WTC11 (cell line): ENCODE measurements around the gene TANC1. TPM values are rescaled to one million over a fixed set of nuclear protein-coding genes. Genes with fewer than 3 reads are reported as not detected.

Experiments
- ATAC-seq: fragments of 200-7000 bp; cut with Tn5 transposase; 2 replicates; pipeline ENCODE4 v1.10.0; 2021; ENCODE audit warnings: mild to moderate bottlenecking, moderate library complexity
- CTCF ChIA-PET: fragments of 300-600 bp; sonication (Branson Sonifier 250); formaldehyde crosslinking; loops from one replicate; lab custom pipeline; 2021; ENCODE audit warnings: antibody characterized with exemption; lab: Charles Lee
- POLR2A ChIA-PET: fragments of 350-600 bp; sonication (Branson Sonifier 250); formaldehyde crosslinking; loops from one replicate; lab custom pipeline; 2021; ENCODE audit warnings: antibody characterized with exemption; lab: Charles Lee
- DNase-seq: peaks from one replicate; pipeline ENCODE4 v3.0.0; 2021; ENCODE audit warnings: low spot score
- H3K27ac Mint-ChIP-seq: 2 replicates; pipeline ENCODE4 v1.8.0; 2021; ENCODE audit warnings: mixed read lengths
- H3K27me3 Mint-ChIP-seq: 2 replicates; pipeline ENCODE4 v1.8.0; 2021; ENCODE audit warnings: low read depth, mild to moderate bottlenecking, moderate library complexity, mixed read lengths
- H3K36me3 Mint-ChIP-seq: 2 replicates; pipeline ENCODE4 v1.8.0; 2021; ENCODE audit warnings: mixed read lengths
- H3K4me1 Mint-ChIP-seq: 2 replicates; pipeline ENCODE4 v1.8.0; 2022; ENCODE audit warnings: mixed read lengths
- H3K4me3 Mint-ChIP-seq: 2 replicates; pipeline ENCODE4 v1.8.0; 2021; ENCODE audit warnings: mild to moderate bottlenecking, moderate library complexity, mixed read lengths
- H3K9me3 Mint-ChIP-seq: 2 replicates; pipeline ENCODE4 v1.8.0; 2021; ENCODE audit warnings: mixed read lengths
- ATF1 ChIP-seq: sonication (generic); formaldehyde crosslinking; IDR thresholded peaks from 2 replicates; pipeline ENCODE4 v1.8.1; 2023; ENCODE audit warnings: mild to moderate bottlenecking, moderate library complexity, missing genetic modification reagents
- CREM ChIP-seq: sonication (generic); formaldehyde crosslinking; IDR thresholded peaks from 2 replicates; pipeline ENCODE4 v1.8.1; 2022; ENCODE audit warnings: mild to moderate bottlenecking, missing genetic modification reagents, moderate library complexity
- ELF4 ChIP-seq: sonication (generic); formaldehyde crosslinking; IDR thresholded peaks from 2 replicates; pipeline ENCODE4 v1.8.1; 2022; ENCODE audit warnings: low read depth, mild to moderate bottlenecking, moderate library complexity, missing genetic modification reagents
- ETV6 ChIP-seq: sonication (generic); formaldehyde crosslinking; IDR thresholded peaks from 2 replicates; pipeline ENCODE4 v1.8.1; 2022; ENCODE audit warnings: mild to moderate bottlenecking, missing genetic modification reagents
- FOXJ3 ChIP-seq: sonication (generic); formaldehyde crosslinking; IDR thresholded peaks from 2 replicates; pipeline ENCODE4 v1.9.0; 2021; ENCODE audit warnings: missing genetic modification reagents, mild to moderate bottlenecking, borderline replicate concordance
- FOXP1 ChIP-seq: sonication (generic); formaldehyde crosslinking; IDR thresholded peaks from 2 replicates; pipeline ENCODE4 v1.8.0; 2022; ENCODE audit warnings: missing genetic modification reagents, mild to moderate bottlenecking, moderate library complexity, borderline replicate concordance
- JAZF1 ChIP-seq: fragments of 250-450 bp; sonication (Bioruptor Pico); IDR thresholded peaks from 2 replicates; pipeline ENCODE4 v1.9.0; 2021; ENCODE audit warnings: moderate library complexity, mild to moderate bottlenecking, inconsistent platforms
- JUN ChIP-seq: sonication (generic); formaldehyde crosslinking; IDR thresholded peaks from 2 replicates; pipeline ENCODE4 v1.8.0; 2023; ENCODE audit warnings: mild to moderate bottlenecking, missing genetic modification reagents
- OVOL2 ChIP-seq: fragments of 250-450 bp; sonication (Bioruptor Pico); IDR thresholded peaks from 2 replicates; pipeline ENCODE4 v1.9.0; 2021; ENCODE audit warnings: mild to moderate bottlenecking, borderline replicate concordance
- PRRX2 ChIP-seq: fragments of 250-450 bp; sonication (Bioruptor Pico); IDR thresholded peaks from 2 replicates; pipeline ENCODE4 v1.8.0; 2021; ENCODE audit warnings: mild to moderate bottlenecking
- RELA ChIP-seq: sonication (generic); formaldehyde crosslinking; IDR thresholded peaks from 2 replicates; pipeline ENCODE4 v1.8.1; 2022; ENCODE audit warnings: missing genetic modification reagents, mild to moderate bottlenecking, borderline replicate concordance
- SMAD3 ChIP-seq: sonication (generic); formaldehyde crosslinking; IDR thresholded peaks from 2 replicates; pipeline ENCODE4 v1.8.0; 2022; ENCODE audit warnings: missing genetic modification reagents, mild to moderate bottlenecking, borderline replicate concordance
- ZNF138 ChIP-seq: sonication (generic); formaldehyde crosslinking; conservative IDR thresholded peaks from 2 replicates; pipeline ENCODE4 v1.8.1; 2022; ENCODE audit warnings: mild to moderate bottlenecking, moderate library complexity, missing genetic modification reagents
- total RNA-seq: library from RNA; stranded (reverse); gene quantifications from 3 replicates; pipeline ENCODE4 v1.2.3, GENCODE V29; 2021
- TF ChIP-seq, protein P1 (sequence below): fragments of 250-450 bp; sonication (Bioruptor Pico); IDR thresholded peaks from 2 replicates; pipeline ENCODE4 v1.9.0; 2021; ENCODE audit warnings: mild to moderate bottlenecking, borderline replicate concordance
- TF ChIP-seq, protein P2 (sequence below): sonication (generic); formaldehyde crosslinking; IDR thresholded peaks from 2 replicates; pipeline ENCODE4 v1.8.1; 2023; ENCODE audit warnings: mild to moderate bottlenecking, moderate library complexity, missing genetic modification reagents
- TF ChIP-seq, protein P3 (sequence below): sonication (generic); formaldehyde crosslinking; IDR thresholded peaks from 2 replicates; pipeline ENCODE4 v1.8.1; 2023; ENCODE audit warnings: mild to moderate bottlenecking, missing genetic modification reagents
- TF ChIP-seq, protein P4 (sequence below): sonication (generic); formaldehyde crosslinking; IDR thresholded peaks from 2 replicates; pipeline ENCODE4 v1.8.1; 2023; ENCODE audit warnings: mild to moderate bottlenecking, missing genetic modification reagents, moderate library complexity
- TF ChIP-seq, protein P5 (sequence below): sonication (generic); formaldehyde crosslinking; IDR thresholded peaks from 2 replicates; pipeline ENCODE4 v1.8.1; 2022; ENCODE audit warnings: missing genetic modification reagents, borderline replicate concordance
- TF ChIP-seq, protein P6 (sequence below): fragments of 250-450 bp; sonication (Bioruptor Pico); IDR thresholded peaks from 2 replicates; pipeline ENCODE4 v1.9.0; 2021; ENCODE audit warnings: mild to moderate bottlenecking

Gene TANC1
- total RNA-seq, 1 experiment from 2014 or later: 11.6 TPM

DNA sequence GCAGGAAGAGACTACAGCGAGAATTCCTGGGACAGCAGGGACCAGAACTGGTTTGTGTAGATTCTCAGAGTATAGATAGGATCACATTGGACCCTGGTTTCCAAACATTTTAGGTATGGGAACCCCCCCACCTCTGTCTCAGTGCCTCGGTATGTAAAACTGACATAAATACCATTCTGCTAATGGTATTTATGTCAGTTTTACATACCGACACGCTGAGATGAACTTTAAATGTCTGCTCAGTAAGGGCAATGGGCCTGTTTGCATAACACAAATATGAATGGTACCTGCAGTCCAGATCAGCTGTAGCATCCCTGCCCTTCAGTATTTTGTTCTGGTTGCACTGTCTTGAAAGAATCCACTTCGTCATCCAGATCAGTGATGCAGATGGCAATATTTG, 244.9 kb downstream of the TANC1 start (continued):
- TF ChIP-seq, protein P1, sequence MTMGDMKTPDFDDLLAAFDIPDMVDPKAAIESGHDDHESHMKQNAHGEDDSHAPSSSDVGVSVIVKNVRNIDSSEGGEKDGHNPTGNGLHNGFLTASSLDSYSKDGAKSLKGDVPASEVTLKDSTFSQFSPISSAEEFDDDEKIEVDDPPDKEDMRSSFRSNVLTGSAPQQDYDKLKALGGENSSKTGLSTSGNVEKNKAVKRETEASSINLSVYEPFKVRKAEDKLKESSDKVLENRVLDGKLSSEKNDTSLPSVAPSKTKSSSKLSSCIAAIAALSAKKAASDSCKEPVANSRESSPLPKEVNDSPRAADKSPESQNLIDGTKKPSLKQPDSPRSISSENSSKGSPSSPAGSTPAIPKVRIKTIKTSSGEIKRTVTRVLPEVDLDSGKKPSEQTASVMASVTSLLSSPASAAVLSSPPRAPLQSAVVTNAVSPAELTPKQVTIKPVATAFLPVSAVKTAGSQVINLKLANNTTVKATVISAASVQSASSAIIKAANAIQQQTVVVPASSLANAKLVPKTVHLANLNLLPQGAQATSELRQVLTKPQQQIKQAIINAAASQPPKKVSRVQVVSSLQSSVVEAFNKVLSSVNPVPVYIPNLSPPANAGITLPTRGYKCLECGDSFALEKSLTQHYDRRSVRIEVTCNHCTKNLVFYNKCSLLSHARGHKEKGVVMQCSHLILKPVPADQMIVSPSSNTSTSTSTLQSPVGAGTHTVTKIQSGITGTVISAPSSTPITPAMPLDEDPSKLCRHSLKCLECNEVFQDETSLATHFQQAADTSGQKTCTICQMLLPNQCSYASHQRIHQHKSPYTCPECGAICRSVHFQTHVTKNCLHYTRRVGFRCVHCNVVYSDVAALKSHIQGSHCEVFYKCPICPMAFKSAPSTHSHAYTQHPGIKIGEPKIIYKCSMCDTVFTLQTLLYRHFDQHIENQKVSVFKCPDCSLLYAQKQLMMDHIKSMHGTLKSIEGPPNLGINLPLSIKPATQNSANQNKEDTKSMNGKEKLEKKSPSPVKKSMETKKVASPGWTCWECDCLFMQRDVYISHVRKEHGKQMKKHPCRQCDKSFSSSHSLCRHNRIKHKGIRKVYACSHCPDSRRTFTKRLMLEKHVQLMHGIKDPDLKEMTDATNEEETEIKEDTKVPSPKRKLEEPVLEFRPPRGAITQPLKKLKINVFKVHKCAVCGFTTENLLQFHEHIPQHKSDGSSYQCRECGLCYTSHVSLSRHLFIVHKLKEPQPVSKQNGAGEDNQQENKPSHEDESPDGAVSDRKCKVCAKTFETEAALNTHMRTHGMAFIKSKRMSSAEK (CRISPR knock-in tag): no peak
- no peak for TF ChIP-seq ELF4
- TF ChIP-seq CREM: no peak
- TF ChIP-seq, protein P2, sequence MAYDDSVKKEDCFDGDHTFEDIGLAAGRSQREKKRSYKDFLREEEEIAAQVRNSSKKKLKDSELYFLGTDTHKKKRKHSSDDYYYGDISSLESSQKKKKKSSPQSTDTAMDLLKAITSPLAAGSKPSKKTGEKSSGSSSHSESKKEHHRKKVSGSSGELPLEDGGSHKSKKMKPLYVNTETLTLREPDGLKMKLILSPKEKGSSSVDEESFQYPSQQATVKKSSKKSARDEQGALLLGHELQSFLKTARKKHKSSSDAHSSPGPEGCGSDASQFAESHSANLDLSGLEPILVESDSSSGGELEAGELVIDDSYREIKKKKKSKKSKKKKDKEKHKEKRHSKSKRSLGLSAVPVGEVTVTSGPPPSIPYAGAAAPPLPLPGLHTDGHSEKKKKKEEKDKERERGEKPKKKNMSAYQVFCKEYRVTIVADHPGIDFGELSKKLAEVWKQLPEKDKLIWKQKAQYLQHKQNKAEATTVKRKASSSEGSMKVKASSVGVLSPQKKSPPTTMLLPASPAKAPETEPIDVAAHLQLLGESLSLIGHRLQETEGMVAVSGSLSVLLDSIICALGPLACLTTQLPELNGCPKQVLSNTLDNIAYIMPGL (CRISPR knock-in tag): no peak
- TF ChIP-seq, all 79 proteins: peak for 0

DNA sequence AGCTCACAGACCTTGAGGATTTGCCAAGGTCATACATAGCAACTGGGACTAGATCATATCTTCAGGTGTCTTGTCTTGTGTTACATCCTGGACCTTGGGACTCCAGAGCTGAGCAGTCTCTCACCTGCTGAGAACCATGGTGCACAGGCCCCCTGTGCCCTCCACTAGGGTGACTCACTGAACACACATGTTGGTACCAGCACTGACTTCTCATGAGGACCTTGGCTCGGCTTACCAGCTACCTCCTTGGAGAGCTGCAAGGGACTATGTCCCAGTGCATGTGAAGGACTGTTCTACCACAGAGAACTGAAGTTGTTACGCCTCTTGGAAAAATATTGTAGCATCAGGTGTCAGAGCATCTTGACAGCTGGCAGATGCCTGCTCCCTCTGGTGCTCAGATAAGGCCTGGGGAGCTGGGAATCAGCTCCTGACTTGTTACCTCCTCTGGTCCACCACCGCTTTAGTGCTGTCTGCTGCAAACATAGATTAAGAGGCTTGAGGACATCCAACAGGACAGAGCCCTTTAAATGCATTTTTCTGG, 246.0 kb downstream of the TANC1 start:
- H3K27me3 Mint-ChIP-seq: peaks cover 74% of the 10 kb centered on the region

More for the DNA sequence above, 246.0 kb downstream of the TANC1 start:
- no peak for TF ChIP-seq FOXJ3
- TF ChIP-seq ATF1: no peak
- TF ChIP-seq PRRX2 (CRISPR knock-in tag): no peak
- no peak for TF ChIP-seq SMAD3
- TF ChIP-seq, protein P3, sequence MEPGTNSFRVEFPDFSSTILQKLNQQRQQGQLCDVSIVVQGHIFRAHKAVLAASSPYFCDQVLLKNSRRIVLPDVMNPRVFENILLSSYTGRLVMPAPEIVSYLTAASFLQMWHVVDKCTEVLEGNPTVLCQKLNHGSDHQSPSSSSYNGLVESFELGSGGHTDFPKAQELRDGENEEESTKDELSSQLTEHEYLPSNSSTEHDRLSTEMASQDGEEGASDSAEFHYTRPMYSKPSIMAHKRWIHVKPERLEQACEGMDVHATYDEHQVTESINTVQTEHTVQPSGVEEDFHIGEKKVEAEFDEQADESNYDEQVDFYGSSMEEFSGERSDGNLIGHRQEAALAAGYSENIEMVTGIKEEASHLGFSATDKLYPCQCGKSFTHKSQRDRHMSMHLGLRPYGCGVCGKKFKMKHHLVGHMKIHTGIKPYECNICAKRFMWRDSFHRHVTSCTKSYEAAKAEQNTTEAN (CRISPR knock-in tag): no peak
- no peak for TF ChIP-seq OVOL2 (CRISPR knock-in tag)
- TF ChIP-seq, protein P4, sequence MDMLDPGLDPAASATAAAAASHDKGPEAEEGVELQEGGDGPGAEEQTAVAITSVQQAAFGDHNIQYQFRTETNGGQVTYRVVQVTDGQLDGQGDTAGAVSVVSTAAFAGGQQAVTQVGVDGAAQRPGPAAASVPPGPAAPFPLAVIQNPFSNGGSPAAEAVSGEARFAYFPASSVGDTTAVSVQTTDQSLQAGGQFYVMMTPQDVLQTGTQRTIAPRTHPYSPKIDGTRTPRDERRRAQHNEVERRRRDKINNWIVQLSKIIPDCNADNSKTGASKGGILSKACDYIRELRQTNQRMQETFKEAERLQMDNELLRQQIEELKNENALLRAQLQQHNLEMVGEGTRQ (CRISPR knock-in tag): no peak
- no peak for TF ChIP-seq ZNF138 (CRISPR knock-in tag)
- TF ChIP-seq, protein P5, sequence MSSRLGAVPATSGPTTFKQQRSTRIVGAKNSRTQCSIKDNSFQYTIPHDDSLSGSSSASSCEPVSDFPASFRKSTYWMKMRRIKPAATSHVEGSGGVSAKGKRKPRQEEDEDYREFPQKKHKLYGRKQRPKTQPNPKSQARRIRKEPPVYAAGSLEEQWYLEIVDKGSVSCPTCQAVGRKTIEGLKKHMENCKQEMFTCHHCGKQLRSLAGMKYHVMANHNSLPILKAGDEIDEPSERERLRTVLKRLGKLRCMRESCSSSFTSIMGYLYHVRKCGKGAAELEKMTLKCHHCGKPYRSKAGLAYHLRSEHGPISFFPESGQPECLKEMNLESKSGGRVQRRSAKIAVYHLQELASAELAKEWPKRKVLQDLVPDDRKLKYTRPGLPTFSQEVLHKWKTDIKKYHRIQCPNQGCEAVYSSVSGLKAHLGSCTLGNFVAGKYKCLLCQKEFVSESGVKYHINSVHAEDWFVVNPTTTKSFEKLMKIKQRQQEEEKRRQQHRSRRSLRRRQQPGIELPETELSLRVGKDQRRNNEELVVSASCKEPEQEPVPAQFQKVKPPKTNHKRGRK (CRISPR knock-in tag): no peak
- no peak for TF ChIP-seq JAZF1
- TF ChIP-seq, protein P6, sequence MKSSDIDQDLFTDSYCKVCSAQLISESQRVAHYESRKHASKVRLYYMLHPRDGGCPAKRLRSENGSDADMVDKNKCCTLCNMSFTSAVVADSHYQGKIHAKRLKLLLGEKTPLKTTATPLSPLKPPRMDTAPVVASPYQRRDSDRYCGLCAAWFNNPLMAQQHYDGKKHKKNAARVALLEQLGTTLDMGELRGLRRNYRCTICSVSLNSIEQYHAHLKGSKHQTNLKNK (CRISPR knock-in tag): no peak
- no peak for TF ChIP-seq JUN (CRISPR knock-in tag)
- TF ChIP-seq RELA: no peak
- no peak for TF ChIP-seq FOXP1 (CRISPR knock-in tag)
- no peak for TF ChIP-seq ETV6 (CRISPR knock-in tag)
- Mint-ChIP-seq H3K4me1 (peaks cover 18% of the 10 kb centered on the region), H3K27ac (no peak overlapping the region), H3K4me3 (no peak overlapping the region), H3K36me3 (peaks cover 2% of the 10 kb centered on the region; the same call in 1 of the 2 replicates), H3K9me3 (no peaks in the 10 kb centered on the region)
- ChIA-PET POLR2A (no interaction called here), CTCF (interaction anchor here (1.1 to 1.5 kb wide), 2 partner anchors 73 to 541 kb away, joined by 3 read pairs; no protein-coding TSS in a partner anchor)
- no peak for ATAC-seq
- DNase-seq: no peak
